22Rv1 (cell line): ENCODE results near the gene KNDC1.

ENCODE experiments used
- CTCF ChIP-seq: fragments of 450-650 bp; IDR thresholded peaks from 2 replicates; pipeline ENCODE4 v1.5.1; 2017; ENCODE audit warnings: mild to moderate bottlenecking
- ZFX ChIP-seq: fragments of 450-650 bp; IDR thresholded peaks from 2 replicates; pipeline ENCODE4 v1.6.1; 2017; ENCODE audit warnings: antibody characterized with exemption, borderline replicate concordance

GRCh38 chr10:133140417-133141143 is 19.4 kb upstream of the KNDC1 start:
- no peak for TF ChIP-seq CTCF
- TF ChIP-seq ZFX: no peak
